Measurements from ENCODE around the gene S1PR5. TPM values are rescaled to one million over a fixed set of nuclear protein-coding genes. Genes with fewer than 3 reads are reported as not detected.

The S1PR5 gene
- total and polyA plus RNA-seq, 2 of the 8 experiments (the other 6 are each of a cell fraction or from before 2014, with no cell fraction given): 2.4 to 8.6 TPM

DNA sequence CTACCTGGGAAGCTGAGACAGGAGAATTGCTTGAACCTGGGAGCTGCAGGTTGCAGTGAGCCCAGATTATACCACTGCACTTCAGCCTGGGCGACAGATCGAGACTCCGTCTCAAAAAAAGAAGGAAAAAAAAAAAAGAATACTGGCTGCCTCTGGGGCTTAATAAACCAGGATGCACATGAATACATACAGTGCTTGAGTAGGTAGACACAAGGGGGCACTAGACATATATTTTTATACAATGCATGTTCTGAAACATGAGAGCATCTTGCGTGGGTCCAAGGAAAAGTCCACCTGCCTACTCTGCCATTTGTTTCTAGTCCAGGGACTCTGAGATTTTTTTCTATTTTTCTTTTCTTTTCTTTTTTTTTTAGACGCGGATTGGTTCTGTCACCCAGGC, 45.3 kb downstream of the S1PR5 start:
- no peak overlapping the region for H4K91ac ChIP-seq (replicated peaks; ENCODE audit: insufficient read length, low read length)
- no peak overlapping the region for H2BK12ac ChIP-seq (ENCODE audit: low read depth, low read length)
- H3K14ac ChIP-seq (ENCODE audit: insufficient read length): no peak overlapping the region
- no peak overlapping the region for H3K9ac ChIP-seq (replicated peaks in 1 of 4; ENCODE audit: extremely low read depth in 1 of 4, low read depth in 3 of 4, low read length in 3 of 4)
- no peak overlapping the region for H2AFZ ChIP-seq (ENCODE audit: low read length)
- H3K27ac ChIP-seq (ENCODE audit: low read depth, low read length): no peak overlapping the region
- DNase-seq (ENCODE audit: low read depth in 1 of 2, low spot score in 2 of 2) (no peak), FAIRE-seq (no peak)
- no peak overlapping the region for H2AK5ac ChIP-seq (ENCODE audit: low read depth, low read length)
- H2BK120ac ChIP-seq (replicated peaks; ENCODE audit: low read depth, low read length): no peak overlapping the region
- H4K5ac ChIP-seq (ENCODE audit: insufficient read length, low read depth, low read length): no peak overlapping the region
- ChIA-PET POLR2A (ENCODE audit: partially characterized antibody) (interaction anchor here (1.6 kb wide), 1 partner anchor 172 kb away, joined by 3 read pairs; no protein-coding TSS in a partner anchor), CTCF (ENCODE audit: partially characterized antibody) (interaction anchor here (0.6 to 3.3 kb wide), 8 partner anchors 12 to 237 kb away, joined by 3 to 9 read pairs (median 4); no protein-coding TSS in a partner anchor)
- no peaks in the 10 kb centered on the region for H3K27me3 ChIP-seq (replicated peaks in 1 of 4; ENCODE audit: control insufficient read depth in 3 of 4, extremely low read depth in 1 of 4, insufficient read depth in 3 of 4, low read length in 3 of 4)
- H3K23ac ChIP-seq (ENCODE audit: insufficient read length): no peak overlapping the region
- no peak overlapping the region for H2BK5ac ChIP-seq (ENCODE audit: low read depth, low read length)
- H3K36me3 ChIP-seq (ENCODE audit: control insufficient read depth in 2 of 4, insufficient read depth in 4 of 4, low read length in 3 of 4): no peaks in the 10 kb centered on the region
- H3K23me2 ChIP-seq (ENCODE audit: low read depth, low read length): no peaks in the 10 kb centered on the region
- no peak overlapping the region for H2BK20ac ChIP-seq (ENCODE audit: low read length)
- H3K4me1 ChIP-seq (replicated peaks in 1 of 4; ENCODE audit: control insufficient read depth in 3 of 4, insufficient read depth in 4 of 4, low read length in 3 of 4): peaks cover 0 to 18% (median 10%) of the 10 kb centered on the region in 4 experiments; a peak in 6 of 7 replicates
- H3K79me1 ChIP-seq (ENCODE audit: low read depth, low read length): no peaks in the 10 kb centered on the region
- no peak overlapping the region for H3K18ac ChIP-seq (ENCODE audit: extremely low read depth, low read length)
- H4K20me1 ChIP-seq (replicated peaks in 1 of 2; ENCODE audit: control insufficient read depth in 1 of 2, insufficient read depth in 2 of 2, low read length in 2 of 2): no peaks in the 10 kb centered on the region
- WGBS, 2 experiments (ENCODE audit: extremely low coverage in 1 of 2, insufficient coverage in 1 of 2, insufficient read length in 1 of 2, insufficient replicate concordance in 2 of 2, low coverage in 1 of 2, low lambda C conversion rate in 2 of 2, missing lambda C conversion rate in 1 of 2): 87% methylated on average over 1 of the region's 6 CpGs; no CpG with 5 or more reads in 1 of the 2 experiments
- no peak overlapping the region for H3K56ac ChIP-seq (replicated peaks; ENCODE audit: insufficient read length, low read depth, low read length)
- no peaks in the 10 kb centered on the region for H3K79me2 ChIP-seq (ENCODE audit: control insufficient read depth in 1 of 2, insufficient read depth in 2 of 2, low read length in 2 of 2)
- no peak overlapping the region for H2BK15ac ChIP-seq (ENCODE audit: low read length)
- no peak overlapping the region for H4K8ac ChIP-seq (ENCODE audit: extremely low read depth, insufficient read depth, low read length)
- H3K4me3 ChIP-seq (ENCODE audit: extremely low read depth in 1 of 4, insufficient read depth in 2 of 4, low read depth in 3 of 4, low read length in 4 of 4): no peak overlapping the region
- H3K4me2 ChIP-seq (ENCODE audit: insufficient read depth in 1 of 2, low read depth in 2 of 2, low read length in 2 of 2): no peak overlapping the region
- no peaks in the 10 kb centered on the region for H3K9me3 ChIP-seq (ENCODE audit: insufficient read depth in 2 of 2, low read depth in 1 of 2, low read length in 1 of 2)
- no peak overlapping the region for H3K4ac ChIP-seq (replicated peaks; ENCODE audit: insufficient read length, low read depth, low read length)
- no peak for TF ChIP-seq TBP (IDR thresholded peaks at IDR 0.05; ENCODE audit: low read depth, low read length)
- no peak for TF ChIP-seq TAF1 (IDR thresholded peaks at IDR 0.05; ENCODE audit: low read depth, low read length)
- TF ChIP-seq KDM1A (IDR thresholded peaks at IDR 0.05; ENCODE audit: borderline replicate concordance, low read length): no peak
- no peak for TF ChIP-seq CBX5 (IDR thresholded peaks at IDR 0.05; ENCODE audit: low read depth, low read length)
- TF ChIP-seq FOSL1 (IDR thresholded peaks at IDR 0.05; ENCODE audit: insufficient read depth, low read depth, low read length): no peak
- TF ChIP-seq EP300 (IDR thresholded peaks at IDR 0.05; ENCODE audit: borderline replicate concordance in 1 of 2, low read depth in 2 of 2, low read length in 2 of 2): no peak
- no peak for TF ChIP-seq RNF2 (IDR thresholded peaks at IDR 0.05; ENCODE audit: borderline replicate concordance, low read depth, low read length, missing control alignments, poor library complexity, severe bottlenecking)
- TF ChIP-seq RAD21 (IDR thresholded peaks at IDR 0.05 in 1 of 2, conservative IDR thresholded peaks at IDR 0.05 in 1 of 2; ENCODE audit: low read depth in 2 of 2, low read length in 2 of 2): no peak
- TF ChIP-seq RXRA (IDR thresholded peaks at IDR 0.05; ENCODE audit: insufficient read depth, low read depth, low read length): no peak
- TF ChIP-seq RFX5 (IDR thresholded peaks at IDR 0.05; ENCODE audit: borderline replicate concordance, low read depth, low read length): no peak
- no peak for TF ChIP-seq GABPA (IDR thresholded peaks at IDR 0.05; ENCODE audit: borderline replicate concordance, insufficient read depth, low read length)

All from H1 (cell line).